OCI-LY3 (cell line): ENCODE data around the gene ITSN1.

Experiments used
- CTCF ChIP-seq: fragments of 200-600, 300-600 bp; sonication (generic); IDR thresholded peaks from 2 replicates; pipeline ENCODE4 v1.5.1; 2014; ENCODE audit warnings: antibody characterized with exemption, low read length, low read depth
- EZH2phosphoT487 ChIP-seq: fragments of 200-600 bp; shearing (Covaris generic); IDR thresholded peaks from 2 replicates; pipeline ENCODE4 v1.6.1; 2018; ENCODE audit warnings: antibody characterized with exemption, mixed run types, low read depth

GRCh38 chr21:33844104-33844889 is 202.0 kb downstream of the ITSN1 start:
- no peak for TF ChIP-seq CTCF
- TF ChIP-seq EZH2phosphoT487 = no peak
